Caco-2 (cell line): ENCODE results near the gene OASL. TPM values are rescaled to one million over a fixed set of nuclear protein-coding genes. Genes with fewer than 3 reads are reported as not detected.

ENCODE experiments used
- Bru-seq: library from RNA; stranded (reverse); fragments of 400-500 nt; gene quantifications from one replicate; lab custom pipeline; 2021; lab: Mats Ljungman, UMichigan
- BruChase-seq, 2 experiments: library from RNA; stranded (reverse); fragments of 400-500 nt; gene quantifications; one replicate each; lab custom pipeline; 2021; lab: Mats Ljungman, UMichigan
- BruUV-seq: library from RNA; stranded (reverse); fragments of 400-500 nt; replicated peaks from 2 replicates; lab custom pipeline; 2021; lab: Mats Ljungman, UMichigan
- CTCF ChIA-PET: fragments of 300-600 bp; sonication (Branson Sonifier 250); formaldehyde crosslinking; loops from one replicate; lab custom pipeline; 2022; ENCODE audit warnings: antibody characterized with exemption; lab: Charles Lee
- POLR2A ChIA-PET: fragments of 300-600 bp; sonication (Branson Sonifier 250); formaldehyde crosslinking; loops from one replicate; lab custom pipeline; 2022; ENCODE audit warnings: antibody characterized with exemption; lab: Charles Lee
- DNase-seq, 2 experiments: peaks; one replicate each; pipeline versions ENCODE4 v3.0.0 to v3.0.0-alpha.2; 2020 to 2022
- H3K27me3 ChIP-seq: replicated peaks from 2 replicates; pipeline ENCODE4 v1.6.0; 2011; ENCODE audit warnings: low read length; ENCODE audit not compliant: control insufficient read depth, insufficient read depth
- H3K36me3 ChIP-seq: 2 replicates; pipeline ENCODE4 v1.5.1; 2011; ENCODE audit warnings: low read length; ENCODE audit not compliant: control insufficient read depth, insufficient read depth
- H3K4me1 ChIP-seq: fragments of 250-450 bp; sonication (Bioruptor Pico); 2 replicates; pipeline ENCODE4 v1.5.1; 2020; ENCODE audit warnings: mild to moderate bottlenecking
- H3K4me3 ChIP-seq: 2 replicates; pipeline ENCODE4 v1.5.1; 2011; ENCODE audit warnings: low read depth, mild to moderate bottlenecking, control low read depth, low read length
- H3K9me3 ChIP-seq: fragments of 250-450 bp; sonication (Bioruptor Pico); 2 replicates; pipeline ENCODE4 v1.5.1; 2020; ENCODE audit warnings: mild to moderate bottlenecking, moderate library complexity
- H3K27ac Mint-ChIP-seq: one replicate; pipeline ENCODE4 v1.8.0; 2022; ENCODE audit warnings: mixed read lengths; ENCODE audit not compliant: unreplicated experiment
- H3K27me3 Mint-ChIP-seq: one replicate; pipeline ENCODE4 v1.8.0; 2022; ENCODE audit warnings: mixed read lengths; ENCODE audit not compliant: insufficient read depth, unreplicated experiment
- H3K36me3 Mint-ChIP-seq: one replicate; pipeline ENCODE4 v1.8.0; 2022; ENCODE audit warnings: mild to moderate bottlenecking, mixed read lengths; ENCODE audit not compliant: insufficient read depth, unreplicated experiment
- H3K4me1 Mint-ChIP-seq: one replicate; pipeline ENCODE4 v1.8.0; 2022; ENCODE audit warnings: low read depth, mixed read lengths; ENCODE audit not compliant: unreplicated experiment
- H3K4me3 Mint-ChIP-seq: one replicate; pipeline ENCODE4 v1.8.0; 2022; ENCODE audit warnings: mild to moderate bottlenecking, moderate library complexity, mixed read lengths; ENCODE audit not compliant: unreplicated experiment
- H3K9me3 Mint-ChIP-seq: one replicate; pipeline ENCODE4 v1.8.0; 2022; ENCODE audit warnings: mixed read lengths; ENCODE audit not compliant: unreplicated experiment
- CTCF ChIP-seq, 2 experiments: fragments of 200-600 bp in 1 of 2; IDR thresholded peaks; 1 replicate in 1 of 2; 2 replicates in 1 of 2; pipeline versions ENCODE4 v1.5.1 to v1.8.0; 2011 to 2022; ENCODE audit warnings: antibody characterized with exemption in 1 of 2, control low read depth in 1 of 2, inconsistent platforms in 1 of 2, low read depth in 1 of 2, low read length in 1 of 2, mild to moderate bottlenecking in 1 of 2, moderate library complexity in 1 of 2; ENCODE audit not compliant: insufficient read depth in 1 of 2, severe bottlenecking in 1 of 2, unreplicated experiment in 1 of 2
- intact Hi-C: fragments of 100-400 bp; cut with micrococcal nuclease; formaldehyde crosslinking; loops from one replicate; pipeline ENCODE4 v1.10.0; 2022; ENCODE audit not compliant: unreplicated experiment
- long read RNA-seq: library from polyadenylated mRNA; stranded (forward); transcript quantifications from one replicate; pipeline ENCODE4 v2.0.0, GENCODE V29; 2022
- total RNA-seq: library from RNA; stranded (reverse); gene quantifications from 2 replicates; pipeline ENCODE4 v1.2.3, GENCODE V29; 2022

OASL gene
- total RNA-seq = 0.11 and 0.35 TPM in 2 replicates
- percentile 20 among the genes with signal in this experiment for Bru-seq, nascent RNA
- BruChase-seq, experiment 1, labeled RNA remaining after a 2-hour chase = percentile 13 among the genes with signal in this experiment
- percentile 16 among the genes with signal in this experiment for BruChase-seq, experiment 2, labeled RNA remaining after a 6-hour chase
- long read RNA-seq, partial matches to known transcripts = 0 of 1 reads
- long read RNA-seq, other reads (novel, unspliced or antisense) = 1 of 1 reads

- H3K36me3 ChIP-seq = no peaks in the 10 kb centered on the region
- Mint-ChIP-seq H3K4me3 (no peak within 1 kb of the TSS), H3K27me3 (peaks cover 11% of the 10 kb centered on the region), H3K9me3 (no peaks in the 10 kb centered on the region), H3K36me3 (no peaks in the 10 kb centered on the region), H3K4me1 (no peaks in the 10 kb centered on the region), H3K27ac (no peak within 1 kb of the TSS)
- no peak for TF ChIP-seq CTCF (IDR thresholded peaks at IDR 0.05; ENCODE audit: insufficient read depth in 1 of 2, low read depth in 1 of 2, low read length in 1 of 2, severe bottlenecking in 1 of 2, unreplicated experiment in 1 of 2)
- BruUV-seq = no TSS peak
- intact Hi-C loops = no loop called here
- CTCF ChIA-PET = no interaction called here
- POLR2A ChIA-PET = no interaction called here
- no peaks in the 10 kb centered on the region for H3K9me3 ChIP-seq
- H3K4me1 ChIP-seq = no peaks in the 10 kb centered on the region; the same call in 1 of the 2 replicates
- no peak within 1 kb of the TSS for H3K4me3 ChIP-seq
- H3K27me3 ChIP-seq = no peaks in the 10 kb centered on the region
- DNase-seq = no peak
These were observed at the start of gene OASL for GRCh38 chr12:121038861-121039668. Gene OASL, minus strand, starts transcription at chr12:121039246. Its CDS starts 275 bp downstream, at chr12:121038971.

GRCh38 chr12:121088195-121088585 lies 49.1 kb upstream of the OASL start:
- Histone ChIP-seq H3K36me3 (no peaks in the 10 kb centered on the region), H3K4me3 (no peak overlapping the region), H3K9me3 (no peaks in the 10 kb centered on the region), H3K4me1 (no peaks in the 10 kb centered on the region; the same call in 1 of the 2 replicates), H3K27me3 (no peaks in the 10 kb centered on the region)
- no peaks in the 10 kb centered on the region for H3K27me3 Mint-ChIP-seq
- no peak overlapping the region for H3K4me3 Mint-ChIP-seq
- BruUV-seq = no TSS peak
- TF ChIP-seq CTCF (IDR thresholded peaks at IDR 0.05; ENCODE audit: insufficient read depth in 1 of 2, low read depth in 1 of 2, low read length in 1 of 2, severe bottlenecking in 1 of 2, unreplicated experiment in 1 of 2) = no peak
- no peaks in the 10 kb centered on the region for H3K36me3 Mint-ChIP-seq
- ChIA-PET POLR2A (no interaction called here), CTCF (interaction anchor here (0.5 kb wide), 1 partner anchor 47 kb away, joined by 3 read pairs; no protein-coding TSS in a partner anchor)
- no peaks in the 10 kb centered on the region for H3K9me3 Mint-ChIP-seq
- no peak for DNase-seq
- H3K4me1 Mint-ChIP-seq = no peaks in the 10 kb centered on the region
- intact Hi-C loops = no loop called here
- no peak overlapping the region for H3K27ac Mint-ChIP-seq

- no peaks in the 10 kb centered on the region for H3K36me3 ChIP-seq
- Mint-ChIP-seq H3K27me3 (no peaks in the 10 kb centered on the region), H3K36me3 (no peaks in the 10 kb centered on the region), H3K4me1 (no peaks in the 10 kb centered on the region), H3K27ac (no peak overlapping the region), H3K4me3 (no peak overlapping the region), H3K9me3 (no peaks in the 10 kb centered on the region)
- no TSS peak for BruUV-seq
- intact Hi-C loops = no loop called here
- no peaks in the 10 kb centered on the region; the same call in 1 of the 2 replicates for H3K4me1 ChIP-seq
- H3K4me3 ChIP-seq = no peak overlapping the region
- H3K9me3 ChIP-seq = no peaks in the 10 kb centered on the region
- no peaks in the 10 kb centered on the region for H3K27me3 ChIP-seq
- CTCF ChIA-PET = no interaction called here
- TF ChIP-seq CTCF (IDR thresholded peaks at IDR 0.05; ENCODE audit: insufficient read depth in 1 of 2, low read depth in 1 of 2, low read length in 1 of 2, severe bottlenecking in 1 of 2, unreplicated experiment in 1 of 2) = no peak
- POLR2A ChIA-PET = no interaction called here
- no peak for DNase-seq
These were observed 48.6 kb upstream of the OASL start for GRCh38 chr12:121087467-121088194.
